ENCODE measurements around the gene PDE11A. TPM values are rescaled to one million over a fixed set of nuclear protein-coding genes. Genes with fewer than 3 reads are reported as not detected.

PDE11A gene
- total RNA-seq, 1 experiment from 2014 or later: 0.61 TPM

- Histone ChIP-seq H3K36me3 (ENCODE audit: control insufficient read depth in 1 of 2, insufficient read depth in 2 of 2, low read length in 2 of 2) (no peaks in the 10 kb centered on the region), H3K9ac (ENCODE audit: low read length) (no peak overlapping the region), H4K20me1 (ENCODE audit: insufficient read depth) (no peaks in the 10 kb centered on the region), H3K27me3 (ENCODE audit: insufficient read depth, low read length) (peaks cover 12% of the 10 kb centered on the region), H3K79me2 (ENCODE audit: insufficient read depth, low read length) (no peaks in the 10 kb centered on the region), H2AFZ (ENCODE audit: low read depth, low read length, poor library complexity, severe bottlenecking) (no peak overlapping the region), H3K9me3 (ENCODE audit: control insufficient read depth in 1 of 2, insufficient read depth in 1 of 2, low read depth in 1 of 2, low read length in 2 of 2) (no peaks in the 10 kb centered on the region), H3K27ac (ENCODE audit: low read depth, low read length) (no peak overlapping the region), H3K4me3 (replicated peaks in 1 of 2; ENCODE audit: low read depth in 1 of 2, low read length in 2 of 2) (no peak overlapping the region), H3K4me2 (ENCODE audit: low read length) (no peak overlapping the region), H3K9me2 (ENCODE audit: insufficient read depth) (no peaks in the 10 kb centered on the region), H3K4me1 (ENCODE audit: control insufficient read depth in 1 of 2, insufficient read depth in 2 of 2, low read length in 2 of 2) (no peaks in the 10 kb centered on the region)
- ChIA-PET CTCF (no interaction called here), RAD21 (ENCODE audit: low non-redundant PET in 1 of 2, low total read pairs in 2 of 2, uncharacterized antibody in 2 of 2, unreplicated experiment in 2 of 2) (no interaction called here), POLR2A (no interaction called here)
- BruUV-seq (replicated peaks): no TSS peak
- ATAC-seq (no peak), DNase-seq (ENCODE audit: low read depth, low spot score) (no peak)
- TF ChIP-seq MAX (IDR thresholded peaks at IDR 0.05) (no peak), ZNF274 (IDR thresholded peaks at IDR 0.05; ENCODE audit: low read depth, low read length) (no peak), TCF7L2 (IDR thresholded peaks at IDR 0.05; ENCODE audit: borderline replicate concordance, extremely low read depth, insufficient read depth, insufficient read length) (no peak), JUND (IDR thresholded peaks at IDR 0.05) (no peak), SP1 (IDR thresholded peaks at IDR 0.05; ENCODE audit: low read depth) (no peak), SIN3A (IDR thresholded peaks at IDR 0.05; ENCODE audit: low read depth) (no peak), EZH2phosphoT487 (IDR thresholded peaks at IDR 0.05; ENCODE audit: borderline replicate concordance) (no peak), YY1 (IDR thresholded peaks at IDR 0.05; ENCODE audit: extremely low read depth, insufficient replicate concordance, low read depth, low read length) (no peak), CTCF (IDR thresholded peaks at IDR 0.05 in 2 of 3, conservative IDR thresholded peaks at IDR 0.05 in 1 of 3; ENCODE audit: borderline replicate concordance in 1 of 3, insufficient read depth in 1 of 3, low read depth in 2 of 3, low read length in 2 of 3) (no peak), CEBPB (IDR thresholded peaks at IDR 0.05; ENCODE audit: low read depth) (no peak)
- intact Hi-C loops (cut with micrococcal nuclease): no loop called here
These were observed 129.8 kb downstream of the PDE11A start for GRCh38 chr2:177942731-177943130.
